Measurements from ENCODE around the gene ACSS1. TPM values are rescaled to one million over a fixed set of nuclear protein-coding genes. Genes with fewer than 3 reads are reported as not detected.

Gene ACSS1
- total and polyA plus RNA-seq, 2 donors from 2014 or later: 30.6 to 72.3 TPM

GRCh38 chr20:25062841-25063240, 4.9 kb upstream of the ACSS1 start:
- intact Hi-C loops (cut with DNase I): loop anchor here (5.0 kb wide), 1 partner anchor 66 kb away; no protein-coding TSS in a partner anchor
- Histone ChIP-seq H3K9me3 (ENCODE audit: control insufficient read depth in 2 of 3, insufficient read depth in 1 of 3, low read length in 3 of 3) (peaks cover 0 to 4% (median 0%) of the 10 kb centered on the region in 3 donors), H3K27me3 (ENCODE audit: control insufficient read depth, insufficient read depth, low read length) (peaks cover 3% of the 10 kb centered on the region), H3K27ac (ENCODE audit: low read depth in 2 of 2, low read length in 2 of 2) (no peak overlapping the region), H3K4me3 (ENCODE audit: low read length in 3 of 3) (no peak overlapping the region), H3K9ac (ENCODE audit: low read length in 3 of 3) (no peak overlapping the region), H3K4me1 (ENCODE audit: control insufficient read depth in 2 of 3, insufficient read depth in 2 of 3, low read depth in 1 of 3, low read length in 3 of 3) (peaks cover 0 to 15% (median 6%) of the 10 kb centered on the region in 3 donors), H3K36me3 (ENCODE audit: control insufficient read depth in 2 of 3, insufficient read depth in 3 of 3, low read length in 3 of 3) (no peaks in the 10 kb centered on the region)
- DNase-seq: no peak
- FAIRE-seq: no peak
- TF ChIP-seq CTCF (IDR thresholded peaks at IDR 0.05; ENCODE audit: borderline replicate concordance, extremely low read depth, insufficient read depth): no peak

GRCh38 chr20:25061821-25062530, 4.0 kb upstream of the ACSS1 start:
- no peak for FAIRE-seq
- Histone ChIP-seq H3K9me3 (ENCODE audit: control insufficient read depth in 2 of 3, insufficient read depth in 1 of 3, low read length in 3 of 3) (no peaks in the 10 kb centered on the region), H3K4me1 (ENCODE audit: control insufficient read depth in 2 of 3, insufficient read depth in 2 of 3, low read depth in 1 of 3, low read length in 3 of 3) (peaks cover 0 to 15% (median 6%) of the 10 kb centered on the region in 3 donors), H3K9ac (ENCODE audit: low read length in 3 of 3) (no peak overlapping the region), H3K27me3 (ENCODE audit: control insufficient read depth, insufficient read depth, low read length) (peaks cover 3% of the 10 kb centered on the region), H3K4me3 (ENCODE audit: low read length in 3 of 3) (no peak overlapping the region), H3K27ac (ENCODE audit: low read depth in 2 of 2, low read length in 2 of 2) (no peak overlapping the region), H3K36me3 (ENCODE audit: control insufficient read depth in 2 of 3, insufficient read depth in 3 of 3, low read length in 3 of 3) (no peaks in the 10 kb centered on the region)
- intact Hi-C loops (cut with DNase I): loop anchor here (5.0 kb wide), 1 partner anchor 65 kb away; no protein-coding TSS in a partner anchor
- no peak for TF ChIP-seq CTCF (IDR thresholded peaks at IDR 0.05; ENCODE audit: borderline replicate concordance, extremely low read depth, insufficient read depth)
- DNase-seq: peak in 2 of 5 donors; percentile 30 to 51

- H3K4me3 ChIP-seq (ENCODE audit: low read length in 3 of 3): no peak overlapping the region
- H3K9me3 ChIP-seq (ENCODE audit: control insufficient read depth in 2 of 3, insufficient read depth in 1 of 3, low read length in 3 of 3): no peaks in the 10 kb centered on the region
- intact Hi-C loops (cut with DNase I): loop anchor here (5.0 kb wide), 1 partner anchor 64 kb away; no protein-coding TSS in a partner anchor
- H3K27ac ChIP-seq (ENCODE audit: low read depth in 2 of 2, low read length in 2 of 2): no peak overlapping the region
- TF ChIP-seq CTCF (IDR thresholded peaks at IDR 0.05; ENCODE audit: borderline replicate concordance, extremely low read depth, insufficient read depth): no peak
- H3K27me3 ChIP-seq (ENCODE audit: control insufficient read depth, insufficient read depth, low read length): peaks cover 3% of the 10 kb centered on the region
- FAIRE-seq: no peak
- DNase-seq: peak in 2 of 5 donors; percentile 18 to 32
- peaks cover 0 to 21% (median 6%) of the 10 kb centered on the region in 3 donors for H3K4me1 ChIP-seq (ENCODE audit: control insufficient read depth in 2 of 3, insufficient read depth in 2 of 3, low read depth in 1 of 3, low read length in 3 of 3)
- no peaks in the 10 kb centered on the region for H3K36me3 ChIP-seq (ENCODE audit: control insufficient read depth in 2 of 3, insufficient read depth in 3 of 3, low read length in 3 of 3)
- no peak overlapping the region for H3K9ac ChIP-seq (ENCODE audit: low read length in 3 of 3)
Measured at GRCh38 chr20:25061103-25061799, 3.3 kb upstream of the ACSS1 start.

All from kidney (tissue), 14 donors.